ENCODE results near the gene ZNF263.

The ZNF263 gene

DNA sequence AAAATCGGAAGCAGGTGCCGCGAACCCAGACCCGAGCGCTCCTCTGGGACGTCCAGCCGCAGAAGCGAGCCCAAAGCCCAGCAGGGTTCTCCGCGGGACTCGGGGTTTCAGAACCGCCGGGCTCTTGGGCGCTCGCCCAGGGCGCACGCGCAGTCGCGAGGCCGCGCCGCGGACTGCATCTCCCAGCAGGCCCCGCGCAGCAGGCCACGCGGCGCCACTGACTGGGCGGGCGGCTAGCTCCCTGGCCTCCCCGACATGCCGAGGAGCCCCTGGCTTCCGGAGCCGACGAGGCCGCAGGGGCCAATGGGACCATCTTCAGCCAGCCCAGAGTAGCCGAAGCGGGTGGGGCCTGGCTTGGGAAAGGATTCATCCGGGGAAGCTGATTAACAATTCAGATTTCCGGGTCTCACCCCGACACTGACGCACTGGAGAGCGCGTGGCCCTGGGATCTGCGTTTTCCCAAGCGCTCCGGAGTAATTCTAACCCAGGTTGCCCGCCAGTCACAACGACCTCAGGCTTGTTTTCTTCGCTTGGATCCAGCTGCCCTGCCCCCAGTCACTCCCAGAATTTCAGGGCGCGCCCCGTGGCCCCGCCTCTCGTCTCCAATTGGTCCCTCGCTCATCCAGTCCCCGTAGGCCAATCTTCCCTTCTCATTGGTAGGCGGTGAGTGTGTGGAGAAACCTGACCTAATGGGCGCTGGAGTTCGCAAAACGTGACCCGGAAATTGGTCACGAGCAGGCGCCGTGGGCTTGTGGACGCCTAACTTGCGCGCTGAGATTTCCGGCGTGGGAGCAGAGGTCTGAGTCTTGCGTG, at the start of gene ZNF263:
TSS of gene ZNF263 (plus strand) at position 762 of the 813 bp plus-strand sequence. CDS start 328 bp downstream, outside the sequence.
- H3K36me3 ChIP-seq (ENCODE audit: control insufficient read depth, insufficient read depth, low read length), result peaks cover 18% of the 10 kb centered on the region
- H3K4me3 ChIP-seq (ENCODE audit: low read length), result peak within 1 kb of the TSS; percentile 75
- peaks cover 11% of the 10 kb centered on the region for H3K4me1 ChIP-seq (ENCODE audit: control insufficient read depth, insufficient read depth, low read length)

DNA sequence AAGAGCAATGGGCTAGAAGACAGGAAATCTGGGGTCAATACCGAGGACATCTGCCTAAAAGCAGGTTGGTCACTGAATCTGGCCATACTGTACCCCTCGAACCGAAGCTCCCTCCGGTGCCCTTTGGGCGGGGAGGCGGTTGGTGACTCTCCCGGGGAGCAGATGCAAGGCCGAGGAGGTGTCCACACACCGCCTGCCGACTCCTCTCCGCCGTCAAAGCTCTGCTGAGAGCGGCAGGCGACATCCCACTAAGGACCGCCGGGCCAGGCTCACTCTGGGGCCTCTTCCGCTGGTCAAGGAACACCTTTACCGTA, 48.8 kb upstream of the ZNF263 start:
- Histone ChIP-seq H3K4me1 (ENCODE audit: control insufficient read depth, insufficient read depth, low read length) (no peaks in the 10 kb centered on the region), H3K9ac (ENCODE audit: low read length) (peak overlapping the region; percentile 81), H3K4me3 (ENCODE audit: low read length) (peak overlapping the region; percentile 92), H3K27me3 (ENCODE audit: control insufficient read depth, insufficient read depth, low read length) (no peaks in the 10 kb centered on the region), H3K27ac (ENCODE audit: low read depth, low read length) (peak overlapping the region; percentile 99), H3K36me3 (ENCODE audit: control insufficient read depth, insufficient read depth, low read length) (peaks cover 24% of the 10 kb centered on the region)

More for the DNA sequence above, at the start of gene ZNF263:
- H3K9ac ChIP-seq (ENCODE audit: low read length), result peak within 1 kb of the TSS; percentile 82
- peak within 1 kb of the TSS; percentile 99 for H3K27ac ChIP-seq (ENCODE audit: low read depth, low read length)
- no peaks in the 10 kb centered on the region for H3K27me3 ChIP-seq (ENCODE audit: control insufficient read depth, insufficient read depth, low read length)

DNA sequence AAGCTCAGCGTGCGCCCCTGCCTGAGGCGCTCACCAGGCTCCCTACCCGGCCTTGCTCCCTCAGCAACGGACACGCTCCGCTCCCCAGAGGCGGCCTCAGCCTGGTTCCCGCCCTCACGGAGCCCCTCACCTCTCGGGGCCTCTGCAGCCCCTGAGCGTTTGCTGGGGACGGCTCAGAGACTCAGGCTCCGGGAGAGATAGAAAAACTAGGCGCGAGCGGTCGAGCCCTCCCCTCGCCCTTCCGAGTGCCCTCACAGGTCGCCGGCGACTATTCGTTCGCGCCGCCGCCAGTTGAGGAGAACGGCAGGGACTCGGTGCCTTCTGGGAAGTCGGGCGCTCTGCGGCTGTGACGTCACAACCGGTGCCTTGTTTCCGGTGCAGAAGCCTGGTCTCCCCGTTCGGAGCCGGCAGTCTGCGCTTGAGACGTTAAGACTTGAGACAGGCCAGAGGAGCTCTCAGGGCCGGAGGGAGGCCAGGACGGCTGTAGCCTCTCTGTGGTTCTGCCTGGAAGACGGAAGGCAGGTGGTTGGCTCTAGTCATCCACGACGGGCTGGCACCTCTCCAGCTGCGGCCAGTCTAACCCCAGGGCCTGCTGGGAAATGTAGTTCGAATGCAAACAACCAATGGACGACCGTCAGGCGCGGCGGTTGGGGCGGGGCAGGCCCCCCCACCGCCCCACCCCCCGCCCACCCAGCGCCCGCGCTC, 48.3 kb upstream of the ZNF263 start, which contains the start of gene ZNF200:
TSS of gene ZNF200 (minus strand) at position 302 of the 705 bp plus-strand sequence. CDS start 1,403 bp downstream, outside the sequence.
- Histone ChIP-seq H3K9ac (ENCODE audit: low read length) (peak within 1 kb of the TSS; percentile 99), H3K27ac (ENCODE audit: low read depth, low read length) (peak within 1 kb of the TSS; percentile 99), H3K36me3 (ENCODE audit: control insufficient read depth, insufficient read depth, low read length) (peaks cover 20% of the 10 kb centered on the region), H3K4me1 (ENCODE audit: control insufficient read depth, insufficient read depth, low read length) (no peaks in the 10 kb centered on the region), H3K4me3 (ENCODE audit: low read length) (peak within 1 kb of the TSS; percentile 92), H3K27me3 (ENCODE audit: control insufficient read depth, insufficient read depth, low read length) (no peaks in the 10 kb centered on the region)

DNA sequence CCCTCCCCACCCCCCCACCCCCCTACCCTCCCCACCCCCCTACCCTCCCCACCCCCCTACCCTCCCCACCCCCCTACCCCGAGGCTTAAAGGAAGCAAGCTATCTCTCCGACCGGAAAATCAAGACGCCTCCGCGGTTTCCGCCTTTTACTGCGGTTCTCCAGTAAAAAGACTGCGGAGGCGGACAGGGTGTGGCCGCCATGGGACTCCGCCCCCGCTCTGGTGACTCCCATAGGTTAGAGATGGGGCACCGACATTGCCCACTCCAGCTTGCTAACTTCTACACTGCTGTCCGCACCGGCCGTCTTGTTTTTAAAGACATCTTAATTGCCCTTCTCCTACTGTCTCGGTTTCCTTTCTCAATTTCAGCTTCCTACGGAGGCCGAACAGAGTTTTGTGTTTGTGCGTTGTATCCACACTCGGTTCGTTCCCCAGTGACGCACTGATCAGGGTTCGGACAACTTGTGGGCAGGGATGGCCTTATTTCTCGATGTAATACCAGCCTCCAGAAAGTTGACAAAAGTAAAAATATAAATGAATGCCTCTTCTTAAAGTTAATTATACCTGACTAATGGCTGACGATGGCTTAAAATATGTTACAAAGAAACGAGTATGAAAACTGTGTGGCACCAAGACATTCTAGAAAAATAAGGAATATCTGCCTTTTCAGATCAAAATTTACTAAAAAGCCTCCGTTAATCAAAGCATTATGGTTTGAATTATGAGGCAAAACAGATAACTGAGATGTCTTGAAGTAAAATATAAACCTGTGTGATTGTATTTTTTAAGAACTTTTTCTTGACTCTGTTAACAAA, 47.2 kb upstream of the ZNF263 start:
- Histone ChIP-seq H3K9ac (ENCODE audit: low read length) (no peak overlapping the region), H3K4me3 (ENCODE audit: low read length) (no peak overlapping the region), H3K27me3 (ENCODE audit: control insufficient read depth, insufficient read depth, low read length) (no peaks in the 10 kb centered on the region), H3K36me3 (ENCODE audit: control insufficient read depth, insufficient read depth, low read length) (peaks cover 14% of the 10 kb centered on the region), H3K4me1 (ENCODE audit: control insufficient read depth, insufficient read depth, low read length) (no peaks in the 10 kb centered on the region), H3K27ac (ENCODE audit: low read depth, low read length) (no peak overlapping the region)

DNA sequence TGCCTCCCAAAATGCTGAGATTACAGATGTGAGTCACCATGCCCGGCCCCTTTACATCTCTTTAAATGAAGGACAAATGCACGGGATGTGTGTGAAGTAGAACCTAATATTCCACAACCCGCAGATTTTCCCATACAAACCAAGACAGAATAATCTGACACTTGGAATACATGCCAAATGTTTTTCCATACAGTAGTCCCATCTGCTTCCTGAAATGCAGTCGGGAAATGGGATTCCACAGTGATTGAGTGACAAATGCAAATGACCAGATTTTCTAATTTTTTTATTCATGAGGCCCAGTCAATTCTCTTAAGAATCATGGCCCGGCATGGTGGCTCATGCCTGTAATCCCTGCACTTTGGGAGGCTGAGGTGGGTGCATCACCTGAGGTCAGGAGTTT, 41.5 kb upstream of the ZNF263 start:
- no peaks in the 10 kb centered on the region for H3K36me3 ChIP-seq (ENCODE audit: control insufficient read depth, insufficient read depth, low read length)
- no peaks in the 10 kb centered on the region for H3K4me1 ChIP-seq (ENCODE audit: control insufficient read depth, insufficient read depth, low read length)
- no peaks in the 10 kb centered on the region for H3K27me3 ChIP-seq (ENCODE audit: control insufficient read depth, insufficient read depth, low read length)
- no peak overlapping the region for H3K4me3 ChIP-seq (ENCODE audit: low read length)
- no peak overlapping the region for H3K9ac ChIP-seq (ENCODE audit: low read length)
- no peak overlapping the region for H3K27ac ChIP-seq (ENCODE audit: low read depth, low read length)

DNA sequence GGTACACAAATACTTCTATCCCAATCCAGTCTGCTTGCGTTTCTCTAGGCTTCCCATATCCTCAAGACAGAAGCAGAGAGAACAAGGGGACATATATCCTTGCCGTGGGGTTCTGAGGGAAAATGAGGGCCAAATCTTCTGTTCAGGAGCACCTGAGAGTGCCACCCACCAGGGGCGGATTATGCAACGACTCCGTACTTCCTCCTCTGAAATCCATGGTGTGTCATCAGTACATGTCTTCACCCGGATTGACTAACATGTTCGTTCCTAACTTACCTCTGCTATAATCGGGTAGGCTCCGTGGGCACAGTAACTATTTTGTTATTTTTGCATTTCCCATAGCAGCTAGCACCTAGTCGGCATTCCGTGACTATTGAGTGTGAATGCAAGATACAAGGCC, 40.6 kb upstream of the ZNF263 start:
- Histone ChIP-seq H3K9ac (ENCODE audit: low read length) (no peak overlapping the region), H3K27ac (ENCODE audit: low read depth, low read length) (no peak overlapping the region), H3K27me3 (ENCODE audit: control insufficient read depth, insufficient read depth, low read length) (no peaks in the 10 kb centered on the region), H3K4me1 (ENCODE audit: control insufficient read depth, insufficient read depth, low read length) (no peaks in the 10 kb centered on the region), H3K36me3 (ENCODE audit: control insufficient read depth, insufficient read depth, low read length) (no peaks in the 10 kb centered on the region), H3K4me3 (ENCODE audit: low read length) (no peak overlapping the region)

DNA sequence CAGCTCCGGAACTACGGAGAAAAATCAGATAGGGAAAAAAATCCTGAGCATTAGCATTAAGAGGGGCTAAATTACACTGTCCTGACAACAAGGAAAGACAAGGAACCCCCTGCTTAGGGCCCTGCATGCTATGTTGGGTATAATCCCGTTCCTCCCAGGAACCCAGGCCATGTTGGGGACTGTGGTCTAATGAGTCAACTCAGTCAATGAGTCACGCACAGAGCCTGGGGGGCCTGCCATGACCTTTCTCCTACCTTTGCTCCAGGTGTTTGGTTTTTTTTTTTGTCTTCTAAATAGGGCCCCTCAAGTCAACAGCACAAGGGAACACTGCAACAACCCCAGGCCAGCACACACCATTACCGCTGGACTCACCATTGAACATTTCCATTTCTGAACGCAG, 39.4 kb upstream of the ZNF263 start:
- Histone ChIP-seq H3K9ac (ENCODE audit: low read length) (no peak overlapping the region), H3K4me1 (ENCODE audit: control insufficient read depth, insufficient read depth, low read length) (no peaks in the 10 kb centered on the region), H3K36me3 (ENCODE audit: control insufficient read depth, insufficient read depth, low read length) (no peaks in the 10 kb centered on the region), H3K27ac (ENCODE audit: low read depth, low read length) (no peak overlapping the region), H3K27me3 (ENCODE audit: control insufficient read depth, insufficient read depth, low read length) (no peaks in the 10 kb centered on the region), H3K4me3 (ENCODE audit: low read length) (no peak overlapping the region)

DNA sequence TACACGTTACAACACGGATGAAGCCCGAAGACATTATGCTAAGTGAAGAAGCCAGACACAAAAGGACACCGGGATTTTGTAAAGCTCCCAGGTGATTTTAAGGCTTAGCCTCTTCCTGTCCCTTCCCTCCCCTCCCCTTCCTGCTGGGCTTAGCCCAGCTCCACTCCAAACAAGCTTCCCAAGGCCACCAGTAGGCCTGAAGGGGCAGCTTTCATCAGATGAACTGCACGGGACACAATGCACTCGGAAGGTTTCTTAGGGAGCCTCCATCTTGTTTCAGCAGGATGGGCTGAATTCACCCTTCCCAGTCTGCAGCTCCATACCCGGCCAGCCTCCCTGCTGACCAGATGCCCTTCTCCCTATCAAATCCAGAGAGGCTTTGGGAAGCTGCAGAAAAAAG, 37.3 kb upstream of the ZNF263 start:
- no peak overlapping the region for H3K27ac ChIP-seq (ENCODE audit: low read depth, low read length)
- H3K27me3 ChIP-seq (ENCODE audit: control insufficient read depth, insufficient read depth, low read length), result no peaks in the 10 kb centered on the region
- no peaks in the 10 kb centered on the region for H3K4me1 ChIP-seq (ENCODE audit: control insufficient read depth, insufficient read depth, low read length)
- no peak overlapping the region for H3K9ac ChIP-seq (ENCODE audit: low read length)
- no peaks in the 10 kb centered on the region for H3K36me3 ChIP-seq (ENCODE audit: control insufficient read depth, insufficient read depth, low read length)
- H3K4me3 ChIP-seq (ENCODE audit: low read length), result no peak overlapping the region

DNA sequence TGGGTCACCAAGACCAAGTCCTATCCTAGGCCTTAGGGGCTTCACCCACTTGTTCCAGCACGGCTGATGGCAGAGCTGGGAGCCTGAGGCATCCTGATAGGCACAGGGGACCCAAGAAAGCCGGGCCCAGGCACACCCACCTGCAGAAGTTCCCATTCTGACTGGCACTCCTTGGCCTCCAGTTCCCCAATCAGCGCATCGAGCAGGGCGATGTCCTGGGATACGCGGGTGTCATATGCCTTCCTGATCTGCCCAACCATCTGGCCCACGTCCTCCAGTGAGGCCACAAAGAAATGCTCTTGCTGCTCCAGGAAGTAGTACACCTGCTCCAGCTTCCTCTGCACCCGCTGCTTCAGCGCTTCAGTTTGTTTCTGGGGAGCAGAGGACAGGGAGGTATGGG, 36.4 kb upstream of the ZNF263 start:
- Histone ChIP-seq H3K27ac (ENCODE audit: low read depth, low read length) (no peak overlapping the region), H3K27me3 (ENCODE audit: control insufficient read depth, insufficient read depth, low read length) (no peaks in the 10 kb centered on the region), H3K4me1 (ENCODE audit: control insufficient read depth, insufficient read depth, low read length) (no peaks in the 10 kb centered on the region), H3K36me3 (ENCODE audit: control insufficient read depth, insufficient read depth, low read length) (no peaks in the 10 kb centered on the region), H3K9ac (ENCODE audit: low read length) (no peak overlapping the region), H3K4me3 (ENCODE audit: low read length) (no peak overlapping the region)

DNA sequence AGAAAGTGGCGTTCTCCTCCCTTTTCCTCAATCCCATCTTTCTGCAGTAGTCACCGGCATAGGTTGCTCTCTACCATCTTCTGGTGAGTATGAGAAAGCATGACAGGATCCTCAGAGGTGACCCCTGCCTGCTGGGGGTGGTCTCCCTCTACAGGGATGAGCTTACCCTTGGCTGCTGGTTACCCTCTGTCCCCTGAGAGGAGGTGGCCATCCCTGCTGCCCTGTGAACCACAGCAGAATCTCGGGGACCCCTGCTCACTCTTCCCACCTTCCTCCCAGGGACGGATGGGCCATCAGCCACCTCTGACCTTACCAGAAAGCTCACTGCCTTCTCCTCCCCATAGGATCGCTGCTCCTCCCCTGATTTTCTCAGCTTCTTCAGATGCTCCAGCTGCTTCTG, 34.7 kb upstream of the ZNF263 start:
- H3K4me3 ChIP-seq (ENCODE audit: low read length), result no peak overlapping the region
- H3K9ac ChIP-seq (ENCODE audit: low read length), result no peak overlapping the region
- no peaks in the 10 kb centered on the region for H3K36me3 ChIP-seq (ENCODE audit: control insufficient read depth, insufficient read depth, low read length)
- no peaks in the 10 kb centered on the region for H3K27me3 ChIP-seq (ENCODE audit: control insufficient read depth, insufficient read depth, low read length)
- no peak overlapping the region for H3K27ac ChIP-seq (ENCODE audit: low read depth, low read length)
- H3K4me1 ChIP-seq (ENCODE audit: control insufficient read depth, insufficient read depth, low read length), result no peaks in the 10 kb centered on the region

DNA sequence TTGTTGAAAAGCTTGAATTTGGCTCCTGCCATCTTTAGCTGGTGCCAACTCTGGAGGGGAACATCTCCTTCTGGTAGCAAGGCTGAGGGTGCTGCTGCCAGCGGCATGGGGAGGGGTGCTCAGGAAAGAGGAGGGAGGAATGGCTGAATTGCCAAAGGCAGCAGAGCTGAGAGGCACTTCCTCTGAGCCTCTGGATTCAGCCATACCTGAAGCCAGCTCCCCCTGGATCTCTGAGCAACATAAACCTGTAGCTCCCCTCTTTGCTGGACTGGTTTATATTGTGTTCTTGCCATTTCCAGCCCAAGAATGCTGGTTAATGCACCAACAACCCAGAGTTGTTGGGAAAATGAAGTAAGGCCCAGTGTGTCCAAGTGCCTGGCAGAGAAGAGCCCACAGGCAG, 34.3 kb upstream of the ZNF263 start:
- H3K9ac ChIP-seq (ENCODE audit: low read length), result no peak overlapping the region
- H3K36me3 ChIP-seq (ENCODE audit: control insufficient read depth, insufficient read depth, low read length), result no peaks in the 10 kb centered on the region
- no peaks in the 10 kb centered on the region for H3K4me1 ChIP-seq (ENCODE audit: control insufficient read depth, insufficient read depth, low read length)
- no peak overlapping the region for H3K27ac ChIP-seq (ENCODE audit: low read depth, low read length)
- H3K4me3 ChIP-seq (ENCODE audit: low read length), result no peak overlapping the region
- no peaks in the 10 kb centered on the region for H3K27me3 ChIP-seq (ENCODE audit: control insufficient read depth, insufficient read depth, low read length)

DNA sequence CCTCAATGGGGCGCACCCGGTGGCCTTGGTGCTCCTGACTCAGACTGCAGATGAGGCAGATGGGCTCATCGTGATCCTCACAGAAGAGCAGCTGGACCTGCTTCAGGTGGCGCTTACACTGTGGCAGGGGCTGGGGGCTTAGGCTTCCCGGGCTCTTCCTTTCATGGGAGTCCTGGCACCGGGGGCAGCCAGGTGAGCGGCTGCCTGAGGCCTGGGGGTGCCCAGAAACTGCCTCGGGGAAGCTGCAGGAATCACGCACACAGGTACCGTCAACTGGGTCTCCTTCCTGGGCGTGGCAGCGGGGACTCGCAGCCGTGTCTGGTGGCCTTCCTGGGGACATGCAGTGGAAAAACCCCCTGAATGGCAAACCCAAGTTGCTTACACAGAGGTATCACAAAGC, 33.8 kb upstream of the ZNF263 start:
- no peaks in the 10 kb centered on the region for H3K27me3 ChIP-seq (ENCODE audit: control insufficient read depth, insufficient read depth, low read length)
- no peaks in the 10 kb centered on the region for H3K36me3 ChIP-seq (ENCODE audit: control insufficient read depth, insufficient read depth, low read length)
- H3K4me3 ChIP-seq (ENCODE audit: low read length), result no peak overlapping the region
- no peak overlapping the region for H3K9ac ChIP-seq (ENCODE audit: low read length)
- H3K4me1 ChIP-seq (ENCODE audit: control insufficient read depth, insufficient read depth, low read length), result no peaks in the 10 kb centered on the region
- no peak overlapping the region for H3K27ac ChIP-seq (ENCODE audit: low read depth, low read length)
